Left lung (tissue), 10 donors: ENCODE data around the gene RICTOR. TPM values are rescaled to one million over a fixed set of nuclear protein-coding genes. Genes with fewer than 3 reads are reported as not detected.
"Not testable (repeated sequence)": the region's sequence is repeated elsewhere in the genome, so short reads cannot be mapped to it uniquely, and the experiment has no call there.

ENCODE experiments used
- ATAC-seq: fragments of 200-7000 bp; cut with Tn5 transposase; one replicate; pipeline ENCODE4 v1.9.1; 2020; ENCODE audit warnings: moderate library complexity
- DNase-seq, 4 donors: peaks; one replicate each; pipeline ENCODE4 v3.0.0-alpha.2; 2013 to 2020
- H3K27ac ChIP-seq, 2 donors: fragments of 200-600 bp; sonication (generic) in 1 of 2; one replicate each; pipeline versions ENCODE4 v1.5.0 to v1.8.0; 2020 to 2021
- H3K27me3 ChIP-seq, 2 donors: fragments of 200-600 bp; sonication (generic) in 1 of 2; one replicate each; pipeline versions ENCODE4 v1.5.0 to v1.8.0; 2020 to 2021
- H3K36me3 ChIP-seq, 2 donors: fragments of 200-600 bp; sonication (generic) in 1 of 2; one replicate each; pipeline versions ENCODE4 v1.5.0 to v1.8.0; 2020 to 2021
- H3K4me1 ChIP-seq, 2 donors: fragments of 200-600 bp; one replicate each; pipeline ENCODE4 v1.8.0; 2021
- H3K4me3 ChIP-seq, 2 donors: fragments of 200-600 bp; sonication (generic) in 1 of 2; one replicate each; pipeline versions ENCODE4 v1.5.0 to v1.8.0; 2020 to 2021; ENCODE audit warnings: mild to moderate bottlenecking in 1 of 2
- H3K9me3 ChIP-seq, 2 donors: fragments of 200-600 bp; sonication (generic) in 1 of 2; one replicate each; pipeline versions ENCODE4 v1.5.0 to v1.8.0; 2020 to 2021
- CTCF ChIP-seq, 2 donors: fragments of 200-600 bp; sonication (generic) in 1 of 2; IDR thresholded peaks; one replicate each; pipeline versions ENCODE4 v1.5.0 to v1.8.0; 2021; ENCODE audit warnings: antibody characterized with exemption in 2 of 2
- intact Hi-C, 2 donors: fragments of 100-400 bp; cut with DNase I; formaldehyde crosslinking; loops; one replicate each; pipeline versions ENCODE4 v1.11.2 to v1.14.2; 2022
- polyA plus RNA-seq, 6 donors: library from polyadenylated mRNA; unstranded; fragments of 120-200 nt; gene quantifications; one replicate each; pipeline ENCODE4 v1.2.1, GENCODE V29; 2013; ENCODE audit not compliant: insufficient read length in 6 of 6
- total RNA-seq, 2 donors: library from RNA; stranded (reverse); fragmentation: NEBNext Ultra II Directional; extraction: Animal tissue kit (Norgen Biotek cat#: 25700); gene quantifications; one replicate each; pipeline ENCODE4 v1.2.1, GENCODE V29; 2021
- donor health status: DM: no; HTN: yes; CAD: no.
- donor health status: DM: no; HTN: no; CAD: no.

RICTOR gene
- total and polyA plus RNA-seq, 8 donors = 28.2 to 37.5 (median 31.9) TPM

- peak in 1 of 4 donors; percentile 72 for DNase-seq
- Histone ChIP-seq H3K4me1 (peaks cover 0 to 7% of the 10 kb centered on the region in 2 donors), H3K9me3 (no peaks in the 10 kb centered on the region), H3K27me3 (no peaks in the 10 kb centered on the region), H3K27ac (no peak overlapping the region), H3K4me3 (no peak overlapping the region), H3K36me3 (peaks cover 0 to 11% of the 10 kb centered on the region in 2 donors)
- TF ChIP-seq CTCF (IDR thresholded peaks at IDR 0.05) = peak; percentile 22 to 46
- peak; percentile 86 for ATAC-seq
- intact Hi-C loops = no loop called here
Measured at GRCh38 chr5:38994324-38994927, 79.8 kb downstream of the RICTOR start.

DNA sequence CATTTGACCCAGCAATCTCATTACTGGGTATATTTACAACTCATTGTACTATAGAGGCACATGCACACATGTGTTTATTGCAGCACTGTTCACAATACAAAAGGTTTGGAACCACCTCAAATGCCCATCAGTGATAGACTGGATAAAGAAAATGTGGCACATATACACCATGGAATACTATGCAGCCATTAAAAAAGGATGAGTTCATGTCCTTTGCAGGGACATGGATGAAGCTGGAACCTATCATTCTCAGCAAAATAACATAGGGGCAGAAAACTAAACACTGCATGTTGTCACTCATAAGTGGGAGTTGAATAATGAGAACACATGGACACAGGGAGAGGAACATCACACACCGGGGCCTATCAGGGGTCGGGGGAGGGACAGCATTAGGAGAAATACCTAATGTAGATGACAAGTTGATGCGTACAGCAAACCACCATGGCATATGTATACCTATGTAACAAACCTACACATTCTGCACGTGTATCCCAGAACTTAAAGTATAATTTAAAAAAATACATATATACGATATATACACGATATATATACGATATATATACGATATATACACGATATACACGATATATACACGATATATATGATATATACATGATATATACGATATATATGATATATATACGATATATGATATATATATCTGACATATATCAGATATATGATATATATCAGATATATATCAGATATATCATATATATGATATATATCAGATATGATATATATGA, 84.1 kb downstream of the RICTOR start:
- DNase-seq, ATAC-seq, H3K4me3 ChIP-seq, H3K27ac ChIP-seq, H3K27me3 ChIP-seq, H3K9me3 ChIP-seq, intact Hi-C loops, H3K4me1 ChIP-seq: not testable (repeated sequence)
- H3K36me3 ChIP-seq = peaks cover 0 to 17% of the 10 kb centered on the region in 2 donors

DNA sequence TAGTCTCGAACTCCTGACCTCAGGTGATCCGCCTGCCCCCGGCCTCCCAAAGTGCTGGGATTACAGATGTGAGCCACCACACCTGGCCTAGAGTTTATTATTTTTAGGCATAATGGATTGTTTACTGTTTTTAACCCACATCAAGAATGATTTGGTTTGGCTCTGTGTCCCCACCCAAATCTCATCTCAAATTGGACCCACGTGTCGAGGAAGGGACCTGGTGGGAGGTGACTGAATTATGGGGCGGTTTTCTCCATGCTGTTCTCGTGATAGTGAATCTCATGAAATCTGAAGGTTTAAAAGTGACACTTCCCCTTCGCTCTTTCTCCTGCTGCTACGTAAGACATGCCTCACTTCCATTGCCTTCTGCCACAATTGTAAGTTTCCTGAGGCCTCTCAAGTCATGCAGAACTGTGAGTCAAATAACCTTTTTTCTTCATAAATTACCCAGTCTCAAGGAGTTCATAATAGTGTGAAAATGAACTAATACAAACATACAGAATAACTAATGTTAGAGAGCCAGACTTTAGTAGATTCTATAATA, 88.2 kb downstream of the RICTOR start:
- H3K4me3 ChIP-seq = no peak overlapping the region
- ATAC-seq (no peak), DNase-seq (no peak)
- H3K4me1 ChIP-seq = no peaks in the 10 kb centered on the region
- H3K9me3 ChIP-seq = peaks cover 0 to 4% of the 10 kb centered on the region in 2 donors
- no peak overlapping the region for H3K27ac ChIP-seq
- no peak for TF ChIP-seq CTCF (IDR thresholded peaks at IDR 0.05)
- no peaks in the 10 kb centered on the region for H3K27me3 ChIP-seq
- intact Hi-C loops = no loop called here
- H3K36me3 ChIP-seq = peaks cover 0 to 17% of the 10 kb centered on the region in 2 donors

- H3K9me3 ChIP-seq = no peaks in the 10 kb centered on the region
- ATAC-seq (no peak), DNase-seq (no peak)
- H3K27ac ChIP-seq = no peak overlapping the region
- intact Hi-C loops = no loop called here
- no peak for TF ChIP-seq CTCF (IDR thresholded peaks at IDR 0.05)
- H3K27me3 ChIP-seq = no peaks in the 10 kb centered on the region
- H3K36me3 ChIP-seq = peaks cover 0 to 5% of the 10 kb centered on the region in 2 donors
- no peak overlapping the region for H3K4me3 ChIP-seq
- no peaks in the 10 kb centered on the region for H3K4me1 ChIP-seq
Measured at GRCh38 chr5:38979535-38979934, 94.7 kb downstream of the RICTOR start.

- H3K4me3 ChIP-seq = no peak overlapping the region
- H3K27ac ChIP-seq = no peak overlapping the region
- peaks cover 0 to 12% of the 10 kb centered on the region in 2 donors for H3K36me3 ChIP-seq
- no peaks in the 10 kb centered on the region for H3K4me1 ChIP-seq
- no peak for TF ChIP-seq CTCF (IDR thresholded peaks at IDR 0.05)
- DNase-seq = no peak
- H3K9me3 ChIP-seq = no peaks in the 10 kb centered on the region
- intact Hi-C loops = no loop called here
- ATAC-seq = no peak
- H3K27me3 ChIP-seq = no peaks in the 10 kb centered on the region
Measured at GRCh38 chr5:38978036-38978435, 96.2 kb downstream of the RICTOR start.
